PFSK-1 (cell line): Measurements from ENCODE around the gene KDF1.

Source experiments
- FOXP2 ChIP-seq: optimal IDR thresholded peaks from 2 replicates; pipeline ENCODE3; 2011; ENCODE audit warnings: borderline replicate concordance, control low read depth, inconsistent platforms; ENCODE audit not compliant: insufficient read depth; ENCODE audit errors: extremely low read length, extremely low read depth
- POLR2AphosphoS5 ChIP-seq: IDR thresholded peaks from 2 replicates; pipeline ENCODE4 v1.6.1; 2012; ENCODE audit warnings: low read depth, mild to moderate bottlenecking, control low read depth, low read length, moderate library complexity
- SIN3A ChIP-seq: IDR thresholded peaks from 2 replicates; pipeline ENCODE4 v1.6.1; 2012; ENCODE audit warnings: mild to moderate bottlenecking, low read length, moderate library complexity, borderline replicate concordance; ENCODE audit not compliant: insufficient read depth
- TAF1 ChIP-seq: IDR thresholded peaks from 2 replicates; pipeline ENCODE4 v1.6.1; 2012; ENCODE audit warnings: low read length, control low read depth, borderline replicate concordance; ENCODE audit not compliant: insufficient read depth
- TF ChIP-seq, protein P1 (sequence below), 2 experiments: IDR thresholded peaks; 2 replicates each; pipeline versions ENCODE4 v1.6.1 to v1.8.0; 2011 to 2012; ENCODE audit warnings: low read depth in 2 of 2, low read length in 2 of 2, control low read depth in 1 of 2, inconsistent platforms in 1 of 2, mild to moderate bottlenecking in 1 of 2, moderate library complexity in 1 of 2; ENCODE audit not compliant: insufficient read depth in 1 of 2

The KDF1 gene

DNA sequence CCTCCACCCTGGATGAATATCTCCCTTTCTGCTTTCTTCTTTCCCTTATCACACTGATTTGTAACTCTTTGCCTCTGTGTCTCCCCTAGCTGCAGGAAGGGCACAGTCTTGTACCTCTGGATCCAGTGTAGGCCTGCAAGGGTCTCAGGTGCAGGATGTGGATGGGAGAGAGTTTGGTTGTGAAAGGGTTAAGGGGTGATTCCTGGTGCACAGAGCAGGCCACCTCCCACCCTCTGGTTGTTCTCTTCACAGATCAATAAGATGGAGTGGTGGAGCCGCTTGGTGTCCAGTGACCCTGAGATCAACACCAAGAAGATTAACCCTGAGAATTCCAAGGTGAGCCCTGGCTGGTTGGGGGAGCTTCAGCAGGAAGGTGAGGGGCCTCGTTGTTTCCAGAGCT is 15.1 kb downstream of the KDF1 start:
- TF ChIP-seq, protein P1, sequence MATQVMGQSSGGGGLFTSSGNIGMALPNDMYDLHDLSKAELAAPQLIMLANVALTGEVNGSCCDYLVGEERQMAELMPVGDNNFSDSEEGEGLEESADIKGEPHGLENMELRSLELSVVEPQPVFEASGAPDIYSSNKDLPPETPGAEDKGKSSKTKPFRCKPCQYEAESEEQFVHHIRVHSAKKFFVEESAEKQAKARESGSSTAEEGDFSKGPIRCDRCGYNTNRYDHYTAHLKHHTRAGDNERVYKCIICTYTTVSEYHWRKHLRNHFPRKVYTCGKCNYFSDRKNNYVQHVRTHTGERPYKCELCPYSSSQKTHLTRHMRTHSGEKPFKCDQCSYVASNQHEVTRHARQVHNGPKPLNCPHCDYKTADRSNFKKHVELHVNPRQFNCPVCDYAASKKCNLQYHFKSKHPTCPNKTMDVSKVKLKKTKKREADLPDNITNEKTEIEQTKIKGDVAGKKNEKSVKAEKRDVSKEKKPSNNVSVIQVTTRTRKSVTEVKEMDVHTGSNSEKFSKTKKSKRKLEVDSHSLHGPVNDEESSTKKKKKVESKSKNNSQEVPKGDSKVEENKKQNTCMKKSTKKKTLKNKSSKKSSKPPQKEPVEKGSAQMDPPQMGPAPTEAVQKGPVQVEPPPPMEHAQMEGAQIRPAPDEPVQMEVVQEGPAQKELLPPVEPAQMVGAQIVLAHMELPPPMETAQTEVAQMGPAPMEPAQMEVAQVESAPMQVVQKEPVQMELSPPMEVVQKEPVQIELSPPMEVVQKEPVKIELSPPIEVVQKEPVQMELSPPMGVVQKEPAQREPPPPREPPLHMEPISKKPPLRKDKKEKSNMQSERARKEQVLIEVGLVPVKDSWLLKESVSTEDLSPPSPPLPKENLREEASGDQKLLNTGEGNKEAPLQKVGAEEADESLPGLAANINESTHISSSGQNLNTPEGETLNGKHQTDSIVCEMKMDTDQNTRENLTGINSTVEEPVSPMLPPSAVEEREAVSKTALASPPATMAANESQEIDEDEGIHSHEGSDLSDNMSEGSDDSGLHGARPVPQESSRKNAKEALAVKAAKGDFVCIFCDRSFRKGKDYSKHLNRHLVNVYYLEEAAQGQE (IDR thresholded peaks at IDR 0.05; ENCODE audit: insufficient read depth in 1 of 2, low read depth in 2 of 2, low read length in 2 of 2), result no peak
- no peak for TF ChIP-seq SIN3A
- TF ChIP-seq FOXP2, result no peak
- no peak for TF ChIP-seq POLR2AphosphoS5
- no peak for TF ChIP-seq TAF1

DNA sequence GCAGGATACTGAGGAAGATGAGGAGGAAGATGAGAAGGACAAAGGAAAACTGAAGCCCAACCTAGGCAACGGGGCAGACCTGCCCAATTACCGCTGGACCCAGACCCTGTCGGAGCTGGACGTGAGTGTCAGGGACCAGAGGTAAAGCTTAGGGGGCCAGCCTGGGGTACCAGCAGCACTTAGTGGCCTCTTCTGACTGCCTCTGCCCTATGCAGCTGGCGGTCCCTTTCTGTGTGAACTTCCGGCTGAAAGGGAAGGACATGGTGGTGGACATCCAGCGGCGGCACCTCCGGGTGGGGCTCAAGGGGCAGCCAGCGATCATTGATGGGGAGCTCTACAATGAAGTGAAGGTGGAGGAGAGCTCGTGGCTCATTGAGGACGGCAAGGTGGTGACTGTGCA is 17.6 kb downstream of the KDF1 start:
- TF ChIP-seq FOXP2 (no peak), SIN3A (no peak), POLR2AphosphoS5 (no peak), TAF1 (no peak)
- TF ChIP-seq, protein P1 (IDR thresholded peaks at IDR 0.05; ENCODE audit: insufficient read depth in 1 of 2, low read depth in 2 of 2, low read length in 2 of 2), result no peak

DNA sequence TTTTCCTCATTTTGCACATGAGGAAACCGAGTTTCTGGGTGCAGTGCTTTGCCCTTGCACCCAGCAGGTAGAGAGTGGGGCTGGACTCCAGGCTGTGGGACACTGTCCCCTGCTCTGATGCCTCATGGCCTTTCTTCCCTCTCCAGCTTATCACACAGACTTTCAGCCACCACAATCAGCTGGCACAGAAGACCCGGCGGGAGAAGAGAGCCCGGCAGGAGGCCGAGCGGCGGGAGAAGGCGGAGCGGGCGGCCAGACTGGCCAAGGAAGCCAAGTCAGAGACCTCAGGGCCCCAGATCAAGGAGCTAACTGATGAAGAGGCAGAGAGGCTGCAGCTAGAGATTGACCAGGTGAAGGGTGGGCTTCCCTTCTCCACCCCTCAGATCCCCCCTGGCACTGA is 19.0 kb downstream of the KDF1 start:
- TF ChIP-seq FOXP2 (no peak), POLR2AphosphoS5 (no peak), TAF1 (no peak), SIN3A (no peak)
- TF ChIP-seq, protein P1 (IDR thresholded peaks at IDR 0.05; ENCODE audit: insufficient read depth in 1 of 2, low read depth in 2 of 2, low read length in 2 of 2), result no peak

DNA sequence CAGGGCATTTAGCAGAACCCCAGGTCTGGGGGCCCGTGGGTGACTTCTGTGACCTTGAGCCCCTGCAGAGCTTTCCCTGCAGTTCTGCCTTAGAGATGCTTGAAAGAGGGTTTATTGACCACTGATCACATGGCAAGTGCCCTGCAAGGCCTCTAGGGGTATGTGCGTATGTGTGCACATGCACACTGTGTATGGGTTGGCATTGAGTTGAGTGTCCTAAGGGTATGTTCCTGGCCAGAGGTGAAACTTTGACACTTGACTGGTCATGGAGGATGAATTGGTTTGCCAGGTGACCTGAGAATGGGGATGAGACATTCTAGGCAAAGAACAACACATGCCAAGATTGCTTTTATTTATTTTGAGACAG is 21.6 kb downstream of the KDF1 start:
- no peak for TF ChIP-seq SIN3A
- TF ChIP-seq, protein P1 (IDR thresholded peaks at IDR 0.05; ENCODE audit: insufficient read depth in 1 of 2, low read depth in 2 of 2, low read length in 2 of 2), result no peak
- no peak for TF ChIP-seq TAF1
- no peak for TF ChIP-seq POLR2AphosphoS5
- no peak for TF ChIP-seq FOXP2
